Thyroid gland (tissue), 4 donors: Measurements from ENCODE around the gene CMC1.

ENCODE experiments used
- POLR2A ChIP-seq, 2 donors: fragments of 450-650 bp; IDR thresholded peaks; one replicate each; pipeline ENCODE4 v1.6.1; 2017; ENCODE audit warnings: antibody characterized with exemption in 2 of 2, mild to moderate bottlenecking in 2 of 2, moderate library complexity in 1 of 2
- TF ChIP-seq, protein P1 (sequence below), 6 experiments: fragments of 200-600 bp in 3 of 6; fragments of 450-650 bp in 3 of 6; sonication (generic) in 3 of 6; IDR thresholded peaks; one replicate each; pipeline ENCODE4 v1.5.1; 2016 to 2019; ENCODE audit warnings: antibody characterized with exemption in 6 of 6, mild to moderate bottlenecking in 2 of 6, inconsistent platforms in 1 of 6, moderate library complexity in 1 of 6

DNA sequence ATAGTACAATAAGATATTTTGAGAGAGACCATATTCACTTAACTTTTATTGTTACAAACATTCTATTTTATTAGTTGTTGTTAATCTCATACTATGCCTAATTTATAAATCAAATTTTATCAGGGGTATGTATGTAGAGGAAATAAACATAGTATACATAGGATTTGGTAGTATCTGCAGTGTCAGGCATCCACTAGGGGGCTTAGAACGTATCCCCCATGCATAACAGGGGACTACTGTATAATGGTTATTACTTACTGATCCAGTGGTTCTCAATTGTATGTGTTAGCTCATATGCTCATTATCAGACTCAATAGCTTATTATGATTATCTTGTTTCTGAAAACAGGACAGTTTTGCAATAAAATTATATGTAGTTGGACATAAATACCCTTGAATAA is 27.6 kb downstream of the CMC1 start:
- TF ChIP-seq, protein P1, sequence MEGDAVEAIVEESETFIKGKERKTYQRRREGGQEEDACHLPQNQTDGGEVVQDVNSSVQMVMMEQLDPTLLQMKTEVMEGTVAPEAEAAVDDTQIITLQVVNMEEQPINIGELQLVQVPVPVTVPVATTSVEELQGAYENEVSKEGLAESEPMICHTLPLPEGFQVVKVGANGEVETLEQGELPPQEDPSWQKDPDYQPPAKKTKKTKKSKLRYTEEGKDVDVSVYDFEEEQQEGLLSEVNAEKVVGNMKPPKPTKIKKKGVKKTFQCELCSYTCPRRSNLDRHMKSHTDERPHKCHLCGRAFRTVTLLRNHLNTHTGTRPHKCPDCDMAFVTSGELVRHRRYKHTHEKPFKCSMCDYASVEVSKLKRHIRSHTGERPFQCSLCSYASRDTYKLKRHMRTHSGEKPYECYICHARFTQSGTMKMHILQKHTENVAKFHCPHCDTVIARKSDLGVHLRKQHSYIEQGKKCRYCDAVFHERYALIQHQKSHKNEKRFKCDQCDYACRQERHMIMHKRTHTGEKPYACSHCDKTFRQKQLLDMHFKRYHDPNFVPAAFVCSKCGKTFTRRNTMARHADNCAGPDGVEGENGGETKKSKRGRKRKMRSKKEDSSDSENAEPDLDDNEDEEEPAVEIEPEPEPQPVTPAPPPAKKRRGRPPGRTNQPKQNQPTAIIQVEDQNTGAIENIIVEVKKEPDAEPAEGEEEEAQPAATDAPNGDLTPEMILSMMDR (IDR thresholded peaks at IDR 0.05) = no peak
- no peak for TF ChIP-seq POLR2A (IDR thresholded peaks at IDR 0.05)
